Measurements from ENCODE around the gene AQP3. TPM values are rescaled to one million over a fixed set of nuclear protein-coding genes. Genes with fewer than 3 reads are reported as not detected.

The AQP3 gene
- total and polyA plus RNA-seq, 2 of the 13 experiments (the other 11 are each of a cell fraction or from before 2014, with no cell fraction given): 1.4 to 5.5 TPM

DNA sequence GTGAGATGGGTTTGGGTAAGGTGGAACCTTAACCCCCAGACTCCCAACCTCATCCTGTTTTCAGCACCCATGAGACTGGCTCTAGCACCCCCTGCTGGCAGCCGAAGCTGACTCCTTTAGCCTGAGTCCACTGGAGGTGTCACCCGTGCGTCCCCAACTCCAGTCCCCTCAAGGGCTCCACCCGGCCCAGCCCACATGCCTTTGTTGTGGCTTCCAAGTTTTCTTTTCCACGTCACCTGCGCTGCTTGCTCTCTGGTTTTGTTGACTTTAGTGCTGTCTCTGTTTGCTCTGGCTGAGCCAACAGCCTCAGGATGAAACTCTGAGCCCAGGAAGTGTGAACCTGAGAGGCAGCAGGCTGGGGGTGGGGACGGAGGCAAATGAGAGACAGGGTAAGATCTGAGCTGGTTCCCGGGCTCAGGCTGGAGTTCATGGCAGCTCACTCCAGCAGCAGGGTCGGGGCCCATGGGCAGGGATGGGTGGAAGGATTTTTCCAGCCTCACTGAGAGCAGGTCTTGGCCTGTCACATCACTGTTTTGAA lies 31.8 kb downstream of the AQP3 start (continued):
- TF ChIP-seq MED1 (CRISPR knock-in tag; IDR thresholded peaks at IDR 0.05) (peak; percentile 97), FOXA3 (CRISPR knock-in tag; IDR thresholded peaks at IDR 0.05) (peak; percentile 99), ZNF224 (CRISPR knock-in tag; IDR thresholded peaks at IDR 0.05) (no peak), RARA (CRISPR knock-in tag; IDR thresholded peaks at IDR 0.05) (peak; percentile 97), ZNF382 (CRISPR knock-in tag; IDR thresholded peaks at IDR 0.05; ENCODE audit: borderline replicate concordance) (no peak), SP2 (CRISPR knock-in tag; IDR thresholded peaks at IDR 0.05) (no peak), SP140L (CRISPR knock-in tag; IDR thresholded peaks at IDR 0.05; ENCODE audit: borderline replicate concordance) (no peak), ZNF556 (CRISPR knock-in tag; IDR thresholded peaks at IDR 0.05; ENCODE audit: borderline replicate concordance) (peak; percentile 99), ZNF605 (CRISPR knock-in tag; IDR thresholded peaks at IDR 0.05) (peak; percentile 96), MYC (CRISPR knock-in tag; IDR thresholded peaks at IDR 0.05; ENCODE audit: borderline replicate concordance) (peak; percentile 84; the same call in 1 of the 2 replicates), MLLT10 (CRISPR knock-in tag; IDR thresholded peaks at IDR 0.05) (no peak), RXRA (CRISPR knock-in tag; IDR thresholded peaks at IDR 0.05) (peak; percentile 98), RARG (CRISPR knock-in tag; IDR thresholded peaks at IDR 0.05; ENCODE audit: low read depth) (no peak), EZH2 (conservative IDR thresholded peaks at IDR 0.05; ENCODE audit: low read depth, low read length) (no peak), ETV5 (CRISPR knock-in tag; IDR thresholded peaks at IDR 0.05; ENCODE audit: borderline replicate concordance) (peak; percentile 97), GFI1 (CRISPR knock-in tag; IDR thresholded peaks at IDR 0.05; ENCODE audit: borderline replicate concordance) (peak; percentile 99), MBNL3 (CRISPR knock-in tag; conservative IDR thresholded peaks at IDR 0.05) (no peak), ZSCAN31 (CRISPR knock-in tag; IDR thresholded peaks at IDR 0.05; ENCODE audit: low read depth) (peak; percentile 97)
- TF ChIP-seq, protein P1, sequence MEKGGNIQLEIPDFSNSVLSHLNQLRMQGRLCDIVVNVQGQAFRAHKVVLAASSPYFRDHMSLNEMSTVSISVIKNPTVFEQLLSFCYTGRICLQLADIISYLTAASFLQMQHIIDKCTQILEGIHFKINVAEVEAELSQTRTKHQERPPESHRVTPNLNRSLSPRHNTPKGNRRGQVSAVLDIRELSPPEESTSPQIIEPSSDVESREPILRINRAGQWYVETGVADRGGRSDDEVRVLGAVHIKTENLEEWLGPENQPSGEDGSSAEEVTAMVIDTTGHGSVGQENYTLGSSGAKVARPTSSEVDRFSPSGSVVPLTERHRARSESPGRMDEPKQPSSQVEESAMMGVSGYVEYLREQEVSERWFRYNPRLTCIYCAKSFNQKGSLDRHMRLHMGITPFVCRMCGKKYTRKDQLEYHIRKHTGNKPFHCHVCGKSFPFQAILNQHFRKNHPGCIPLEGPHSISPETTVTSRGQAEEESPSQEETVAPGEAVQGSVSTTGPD (CRISPR knock-in tag; IDR thresholded peaks at IDR 0.05): peak; percentile 93
- TF ChIP-seq, protein P2, sequence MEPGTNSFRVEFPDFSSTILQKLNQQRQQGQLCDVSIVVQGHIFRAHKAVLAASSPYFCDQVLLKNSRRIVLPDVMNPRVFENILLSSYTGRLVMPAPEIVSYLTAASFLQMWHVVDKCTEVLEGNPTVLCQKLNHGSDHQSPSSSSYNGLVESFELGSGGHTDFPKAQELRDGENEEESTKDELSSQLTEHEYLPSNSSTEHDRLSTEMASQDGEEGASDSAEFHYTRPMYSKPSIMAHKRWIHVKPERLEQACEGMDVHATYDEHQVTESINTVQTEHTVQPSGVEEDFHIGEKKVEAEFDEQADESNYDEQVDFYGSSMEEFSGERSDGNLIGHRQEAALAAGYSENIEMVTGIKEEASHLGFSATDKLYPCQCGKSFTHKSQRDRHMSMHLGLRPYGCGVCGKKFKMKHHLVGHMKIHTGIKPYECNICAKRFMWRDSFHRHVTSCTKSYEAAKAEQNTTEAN (CRISPR knock-in tag; conservative IDR thresholded peaks at IDR 0.05): peak; percentile 91
- TF ChIP-seq, protein P3, sequence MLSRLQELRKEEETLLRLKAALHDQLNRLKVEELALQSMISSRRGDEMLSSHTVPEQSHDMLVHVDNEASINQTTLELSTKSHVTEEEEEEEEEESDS (CRISPR knock-in tag; IDR thresholded peaks at IDR 0.05; ENCODE audit: borderline replicate concordance): no peak
- TF ChIP-seq, protein P4, sequence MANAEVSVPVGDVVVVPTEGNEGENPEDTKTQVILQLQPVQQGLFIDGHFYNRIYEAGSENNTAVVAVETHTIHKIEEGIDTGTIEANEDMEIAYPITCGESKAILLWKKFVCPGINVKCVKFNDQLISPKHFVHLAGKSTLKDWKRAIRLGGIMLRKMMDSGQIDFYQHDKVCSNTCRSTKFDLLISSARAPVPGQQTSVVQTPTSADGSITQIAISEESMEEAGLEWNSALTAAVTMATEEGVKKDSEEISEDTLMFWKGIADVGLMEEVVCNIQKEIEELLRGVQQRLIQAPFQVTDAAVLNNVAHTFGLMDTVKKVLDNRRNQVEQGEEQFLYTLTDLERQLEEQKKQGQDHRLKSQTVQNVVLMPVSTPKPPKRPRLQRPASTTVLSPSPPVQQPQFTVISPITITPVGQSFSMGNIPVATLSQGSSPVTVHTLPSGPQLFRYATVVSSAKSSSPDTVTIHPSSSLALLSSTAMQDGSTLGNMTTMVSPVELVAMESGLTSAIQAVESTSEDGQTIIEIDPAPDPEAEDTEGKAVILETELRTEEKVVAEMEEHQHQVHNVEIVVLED (CRISPR knock-in tag; IDR thresholded peaks at IDR 0.05; ENCODE audit: borderline replicate concordance): peak; percentile 64; the same call in 1 of the 2 replicates
- TF ChIP-seq, protein P5, sequence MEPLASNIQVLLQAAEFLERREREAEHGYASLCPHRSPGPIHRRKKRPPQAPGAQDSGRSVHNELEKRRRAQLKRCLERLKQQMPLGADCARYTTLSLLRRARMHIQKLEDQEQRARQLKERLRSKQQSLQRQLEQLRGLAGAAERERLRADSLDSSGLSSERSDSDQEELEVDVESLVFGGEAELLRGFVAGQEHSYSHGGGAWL (CRISPR knock-in tag; IDR thresholded peaks at IDR 0.05): no peak
- TF ChIP-seq, protein P6, sequence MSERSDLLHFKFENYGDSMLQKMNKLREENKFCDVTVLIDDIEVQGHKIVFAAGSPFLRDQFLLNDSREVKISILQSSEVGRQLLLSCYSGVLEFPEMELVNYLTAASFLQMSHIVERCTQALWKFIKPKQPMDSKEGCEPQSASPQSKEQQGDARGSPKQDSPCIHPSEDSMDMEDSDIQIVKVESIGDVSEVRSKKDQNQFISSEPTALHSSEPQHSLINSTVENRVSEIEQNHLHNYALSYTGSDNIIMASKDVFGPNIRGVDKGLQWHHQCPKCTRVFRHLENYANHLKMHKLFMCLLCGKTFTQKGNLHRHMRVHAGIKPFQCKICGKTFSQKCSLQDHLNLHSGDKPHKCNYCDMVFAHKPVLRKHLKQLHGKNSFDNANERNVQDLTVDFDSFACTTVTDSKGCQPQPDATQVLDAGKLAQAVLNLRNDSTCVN (CRISPR knock-in tag; IDR thresholded peaks at IDR 0.05; ENCODE audit: borderline replicate concordance): peak; percentile 70; the same call in 1 of the 2 replicates

Data from HepG2 (cell line).